NCI-H187 treated with DMSO at 0.1 percent for 48 hours (cell line): ENCODE data around the gene ELF3.
"Not testable (repeated sequence)": the region's sequence is repeated elsewhere in the genome, so short reads cannot be mapped to it uniquely, and the experiment has no call there.

Source experiments
- DNase-seq: peaks from one replicate; lab custom pipeline; 2025; lab: John Stamatoyannopoulos, UW

Gene ELF3

DNA sequence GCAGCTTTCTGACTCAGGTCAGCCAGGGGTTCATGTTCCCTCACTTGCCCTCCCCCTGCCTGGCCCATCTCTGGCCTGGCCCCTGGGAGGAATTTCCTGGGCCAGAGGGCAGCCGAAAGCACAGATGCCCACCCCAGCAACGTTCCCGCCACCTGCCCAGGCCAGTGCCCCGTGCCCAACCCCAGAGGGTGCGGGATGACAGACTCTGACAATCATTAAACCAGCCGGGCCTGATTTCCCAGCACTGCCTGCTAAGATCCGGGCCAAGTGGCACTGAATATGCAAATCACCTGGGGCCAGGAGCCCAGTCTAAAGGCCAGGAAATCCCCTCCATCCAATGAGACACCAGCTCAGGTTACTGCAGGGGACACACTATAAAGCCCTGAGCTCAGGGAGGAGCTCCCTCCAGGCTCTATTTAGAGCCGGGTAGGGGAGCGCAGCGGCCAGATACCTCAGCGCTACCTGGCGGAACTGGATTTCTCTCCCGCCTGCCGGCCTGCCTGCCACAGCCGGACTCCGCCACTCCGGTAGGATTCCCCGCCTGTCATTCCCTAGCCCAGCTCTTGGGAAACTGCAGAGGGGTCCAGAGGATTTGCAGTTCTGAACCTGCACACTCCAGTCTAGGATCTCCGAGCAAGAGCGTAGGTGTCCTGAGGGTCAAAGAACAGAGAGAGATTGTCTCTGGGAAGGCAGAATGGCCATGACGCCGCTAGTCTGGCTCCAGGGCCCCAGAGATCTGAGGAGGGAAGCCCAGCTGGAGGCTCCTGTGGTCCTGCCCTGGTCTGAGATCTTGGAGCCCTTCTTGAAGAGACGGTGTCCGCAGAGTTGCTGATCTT is at the start of gene ELF3:
Gene ELF3, plus strand, starts transcription at position 408 of the 836 bp plus-strand sequence. CDS start 550 bp downstream, outside the sequence.
- DNase-seq: peak; percentile 98

DNA sequence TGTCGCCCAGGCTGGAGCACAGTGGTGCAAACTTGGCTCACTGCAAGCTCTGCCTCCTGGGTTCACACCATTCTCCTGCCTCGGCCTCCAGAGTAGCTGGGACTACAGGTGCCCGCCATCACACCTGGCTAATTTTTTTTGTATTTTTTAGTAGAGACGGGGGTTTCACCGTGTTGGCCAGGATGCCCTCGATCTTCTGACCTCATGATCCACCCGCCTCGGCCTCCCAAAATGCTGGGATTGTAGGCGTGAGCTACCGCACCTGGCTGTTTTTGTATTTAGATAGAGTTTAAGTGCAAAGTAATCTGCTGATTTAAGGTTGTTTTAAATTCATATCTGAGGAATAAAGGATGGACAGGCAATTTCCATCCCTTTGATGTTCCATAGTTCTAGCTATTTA is 48.0 kb upstream of the ELF3 start:
- DNase-seq: not testable (repeated sequence)

DNA sequence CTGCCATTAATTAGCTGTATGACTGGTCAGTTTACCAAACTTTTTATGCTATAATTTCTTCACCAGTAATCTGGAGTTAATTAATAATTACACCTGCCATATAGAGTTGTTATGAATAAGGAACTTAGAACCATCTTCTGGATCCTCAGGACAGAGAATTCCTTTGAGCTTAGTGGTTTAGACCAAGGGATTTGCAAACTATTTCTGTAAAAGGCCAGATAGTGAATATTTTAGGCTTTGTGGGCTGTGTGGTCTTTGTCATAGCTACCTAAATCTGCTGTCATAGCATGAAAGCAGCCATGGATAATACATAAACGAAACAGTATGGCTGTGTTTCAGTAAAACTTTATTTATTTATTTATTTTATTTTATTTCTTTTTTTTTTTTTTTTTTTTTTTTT is 46.1 kb upstream of the ELF3 start:
- no peak for DNase-seq

- no peak for DNase-seq
Observed at GRCh38 chr1:201966171-201966570, 44.2 kb upstream of the ELF3 start.

DNA sequence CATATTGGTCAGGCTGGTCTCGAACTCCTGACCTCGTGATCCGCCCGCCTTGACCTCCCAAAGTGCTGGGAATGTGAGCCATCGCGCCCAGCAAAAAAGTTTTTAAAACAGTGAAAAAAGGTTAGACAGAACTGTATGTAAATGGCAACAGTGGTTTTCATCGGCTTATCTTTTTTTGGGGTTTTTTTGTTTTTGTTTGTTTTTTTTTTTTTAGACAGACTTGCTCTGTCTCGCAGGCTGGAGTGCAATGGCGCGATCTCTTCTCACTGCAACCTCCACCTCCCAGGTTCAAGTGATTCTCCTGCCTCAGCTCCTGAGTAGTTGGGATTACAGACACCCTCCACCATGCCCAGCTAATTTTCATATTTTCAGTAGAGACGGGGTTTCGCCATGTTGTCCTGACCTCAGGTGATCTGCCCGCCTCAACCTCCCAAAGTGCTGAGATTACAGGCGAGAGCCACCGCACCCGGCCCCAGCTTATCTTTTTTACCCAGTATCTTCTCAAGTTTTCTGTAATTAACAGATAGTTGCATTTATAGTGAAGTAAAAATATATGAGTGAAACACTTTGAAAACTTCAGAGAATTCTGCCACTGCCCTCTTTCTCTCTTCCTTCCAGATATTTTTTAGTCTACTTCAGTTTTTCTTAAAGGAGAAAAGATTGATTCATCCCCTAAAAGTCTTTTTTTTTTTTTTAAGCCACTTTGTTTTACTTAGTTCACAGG is 42.0 kb upstream of the ELF3 start:
- DNase-seq: no peak

DNA sequence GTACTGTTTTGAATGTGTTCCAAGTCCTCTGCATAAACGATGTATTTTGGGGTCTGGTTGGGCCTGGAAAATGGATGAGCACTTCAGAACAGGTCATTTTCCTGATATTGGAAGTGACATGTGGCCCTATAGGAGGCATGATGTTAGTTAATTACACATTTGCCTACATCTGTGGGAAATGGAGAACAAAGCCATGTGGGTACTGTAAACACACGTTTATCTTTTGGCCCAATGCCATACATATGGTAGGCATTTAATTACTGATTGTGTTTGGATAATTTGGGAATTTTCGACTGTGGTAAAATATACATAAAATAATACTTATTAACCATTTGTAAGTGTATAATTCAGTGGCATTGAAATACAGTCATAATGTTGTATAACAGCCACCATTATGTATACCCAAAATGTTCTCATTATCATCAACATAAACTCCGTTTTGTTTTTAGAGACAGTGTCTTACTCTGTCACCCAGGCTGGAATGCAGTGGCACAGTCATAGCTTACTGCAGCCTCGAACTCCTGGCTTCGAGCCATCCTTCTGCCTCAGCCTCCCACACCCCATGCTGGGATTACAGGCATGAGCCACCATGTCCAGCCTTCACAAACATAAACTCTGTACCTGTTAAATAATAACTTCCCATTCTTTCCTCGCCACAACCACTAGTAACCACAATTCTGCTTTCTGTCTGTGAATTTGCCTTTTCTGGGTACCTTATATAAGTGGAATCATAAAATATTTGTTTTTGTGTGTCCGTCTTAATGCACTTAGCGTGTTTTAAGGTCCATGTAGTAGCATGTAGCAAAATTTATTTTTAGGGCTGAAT is 39.8 kb upstream of the ELF3 start:
- DNase-seq: no peak

GRCh38 chr1:201982082-201982622 is 28.2 kb upstream of the ELF3 start:
- DNase-seq: no peak

- DNase-seq: peak; percentile 41
Observed at GRCh38 chr1:201982623-201983379, 27.6 kb upstream of the ELF3 start, which contains the start of gene RNPEP. TSS of gene RNPEP (plus strand) at chr1:201982648. CDS start at chr1:201982667, 19 bp downstream.

- no peak for DNase-seq
Observed at GRCh38 chr1:201983380-201983805, 27.0 kb upstream of the ELF3 start.

- DNase-seq: no peak
Observed at GRCh38 chr1:201984446-201984845, 25.9 kb upstream of the ELF3 start.

- no peak for DNase-seq
Observed at GRCh38 chr1:201985355-201985754, 25.0 kb upstream of the ELF3 start.

DNA sequence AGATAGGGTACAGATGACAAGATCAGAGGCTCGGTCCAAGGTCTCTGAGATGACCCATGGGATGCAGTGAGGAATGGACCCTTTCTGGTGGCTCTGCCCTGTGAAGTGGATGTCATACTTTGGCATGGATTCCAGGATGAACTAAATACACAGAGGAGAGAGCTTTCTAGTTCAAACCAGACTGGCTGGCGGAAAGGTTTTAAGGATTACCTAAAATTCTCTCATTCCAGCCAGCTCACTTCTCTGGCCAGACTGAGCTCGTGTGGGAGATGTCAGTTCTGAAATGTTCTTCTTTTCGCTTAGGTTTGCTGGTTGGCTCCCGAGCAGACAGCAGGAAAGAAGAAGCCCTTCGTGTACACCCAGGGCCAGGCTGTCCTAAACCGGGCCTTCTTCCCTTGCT is 21.8 kb upstream of the ELF3 start:
- no peak for DNase-seq

GRCh38 chr1:201989354-201990128 is 20.8 kb upstream of the ELF3 start:
- no peak for DNase-seq

- DNase-seq: no peak
Observed at GRCh38 chr1:201990427-201990826, 20.0 kb upstream of the ELF3 start.

GRCh38 chr1:201999625-202000238 is 10.7 kb upstream of the ELF3 start:
- DNase-seq: peak; percentile 88

- no peak for DNase-seq
Observed at GRCh38 chr1:202002507-202002906, 7.9 kb upstream of the ELF3 start.

DNA sequence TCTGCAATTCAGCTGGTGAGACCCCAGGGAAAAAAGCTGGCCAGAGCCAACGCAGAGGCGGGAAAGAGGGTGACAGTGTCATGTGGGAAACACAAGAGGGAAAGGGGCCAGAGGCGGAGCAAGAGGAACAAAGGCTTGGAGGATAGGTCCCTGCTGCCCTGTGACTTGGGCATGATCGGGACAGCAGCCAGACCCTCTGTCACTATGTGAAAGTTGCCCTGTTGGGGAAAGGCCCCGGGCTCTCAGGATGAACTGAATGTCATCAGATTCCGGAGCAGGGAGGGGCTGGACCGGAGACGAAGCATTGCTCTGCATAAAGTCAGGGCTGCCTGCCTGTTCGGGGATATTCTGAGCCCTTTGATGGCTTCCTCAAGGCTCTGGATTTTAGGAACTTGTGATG is 5.7 kb upstream of the ELF3 start:
- no peak for DNase-seq

GRCh38 chr1:202005958-202006357 is 4.4 kb upstream of the ELF3 start:
- DNase-seq: no peak

- no peak for DNase-seq
Observed at GRCh38 chr1:202007304-202007703, 3.1 kb upstream of the ELF3 start.
